SH-SY5Y (cell line): ENCODE results near the gene INO80.

Source experiments
- GATA2 ChIP-seq: IDR thresholded peaks from 2 replicates; pipeline ENCODE4 v1.6.1; 2011; ENCODE audit warnings: mild to moderate bottlenecking, low read depth, low read length
- GATA3 ChIP-seq: IDR thresholded peaks from 2 replicates; pipeline ENCODE4 v1.6.1; 2011; ENCODE audit warnings: low read depth, mild to moderate bottlenecking, low read length, moderate library complexity

Gene INO80

DNA sequence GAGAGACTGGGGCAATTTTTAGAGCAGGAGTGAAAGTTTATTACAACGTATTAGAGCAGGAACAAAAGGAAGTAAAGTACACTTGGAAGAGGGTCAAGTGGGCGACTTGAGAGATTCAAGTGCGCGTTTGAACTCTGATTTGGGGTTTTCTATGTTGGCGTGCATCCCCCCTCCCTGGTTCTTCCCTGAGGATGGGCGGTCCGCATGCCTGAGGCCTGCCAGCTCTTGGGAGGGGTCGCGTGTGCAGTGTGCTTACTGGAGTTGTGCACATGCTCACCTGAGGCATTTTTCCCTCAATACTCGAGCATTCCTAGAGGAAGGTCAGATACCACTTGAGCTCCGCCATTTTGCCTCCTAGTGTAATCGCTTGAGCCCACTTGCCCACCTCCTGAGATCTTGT lies 173.2 kb downstream of the INO80 start:
- no peak for TF ChIP-seq GATA3
- TF ChIP-seq GATA2, result no peak

DNA sequence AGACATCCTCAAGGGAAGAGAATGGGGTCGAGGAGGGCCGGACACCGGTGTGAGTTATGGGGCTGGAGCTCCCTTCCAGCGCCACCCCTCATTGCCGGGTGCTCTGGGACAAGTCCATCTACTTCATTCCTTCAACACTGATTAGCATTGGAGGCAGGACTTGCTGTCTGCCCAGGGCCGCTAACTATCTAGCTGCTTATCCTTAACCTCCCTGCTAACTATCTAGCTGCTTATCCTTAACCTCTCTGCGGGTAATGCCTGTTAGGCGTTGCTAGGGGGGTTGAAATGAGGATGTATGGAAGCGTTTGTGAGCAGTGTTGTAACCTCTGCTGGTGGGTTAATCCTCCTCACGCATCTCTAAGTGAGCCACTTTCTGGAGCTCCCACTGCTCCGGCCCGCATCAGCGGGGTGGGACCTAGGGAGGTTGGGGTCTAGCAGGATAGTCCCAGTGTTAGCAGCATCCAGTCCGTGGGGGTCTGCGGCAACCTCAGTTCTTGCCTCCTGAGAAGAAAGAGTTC lies 173.7 kb downstream of the INO80 start:
- TF ChIP-seq GATA2 (no peak), GATA3 (no peak)

DNA sequence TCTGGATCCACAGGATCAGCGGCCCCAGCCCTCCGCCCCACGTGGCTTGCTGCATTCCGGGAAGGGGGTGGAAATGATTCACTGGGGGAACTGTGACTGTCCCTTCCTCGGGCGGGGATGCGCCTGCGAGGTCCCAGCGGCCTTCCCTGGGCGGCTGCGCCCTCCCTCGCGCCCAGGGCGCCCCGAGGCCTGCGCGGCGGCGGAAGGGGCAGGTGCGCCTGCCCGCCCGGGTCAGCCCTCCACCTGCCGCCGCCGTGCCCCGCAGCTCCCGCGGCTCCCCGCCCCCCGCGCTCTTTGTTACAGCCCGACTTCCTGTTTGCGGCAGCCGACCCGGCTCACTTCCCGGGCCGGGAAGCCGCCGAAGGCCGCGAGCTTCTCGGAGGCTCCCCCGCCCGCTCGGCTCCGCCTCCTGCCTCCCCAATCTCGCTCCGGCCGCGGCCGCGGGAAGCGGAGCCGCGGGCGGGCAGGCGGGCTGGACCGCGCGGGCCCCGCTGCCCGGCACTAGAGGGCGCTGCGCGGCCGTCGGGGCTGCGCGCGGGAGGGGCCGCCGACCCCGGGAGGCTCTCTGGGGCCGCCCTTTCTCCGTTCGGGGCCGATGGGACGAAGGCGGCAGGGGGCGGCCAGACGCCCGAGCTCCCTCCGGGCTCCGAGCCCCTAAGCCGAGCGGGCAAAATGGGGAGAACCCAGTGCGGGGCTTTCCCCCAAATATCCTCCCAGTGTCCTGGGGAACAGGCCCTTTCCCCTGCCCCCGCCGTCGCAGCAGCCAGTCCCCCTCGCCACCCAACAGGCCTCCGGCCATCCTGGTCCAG lies 174.3 kb downstream of the INO80 start:
- TF ChIP-seq GATA3 (no peak), GATA2 (no peak)

DNA sequence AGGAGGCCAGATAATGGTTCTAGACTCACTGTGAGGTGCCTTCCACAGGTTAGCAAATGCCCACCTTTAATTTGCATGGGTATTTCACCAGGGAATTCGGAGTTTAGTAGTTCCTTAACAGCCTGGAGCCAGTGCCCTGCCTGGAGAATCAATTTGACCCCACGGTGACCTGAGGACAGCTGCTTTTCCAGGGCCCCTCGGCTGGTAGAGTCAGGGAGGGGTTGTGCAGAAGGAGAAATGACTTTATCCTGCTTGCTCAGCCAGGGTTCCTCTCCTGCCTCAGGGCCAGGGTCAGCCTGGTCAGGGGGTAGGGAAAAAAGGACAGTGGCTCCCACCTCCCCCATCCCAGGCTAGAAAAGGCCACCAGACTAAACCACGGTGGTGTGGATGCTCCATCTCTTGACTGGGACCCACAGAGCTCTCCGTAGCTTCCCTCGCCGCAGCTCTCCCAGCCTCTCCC lies 175.0 kb downstream of the INO80 start:
- TF ChIP-seq GATA2 (no peak), GATA3 (no peak)

DNA sequence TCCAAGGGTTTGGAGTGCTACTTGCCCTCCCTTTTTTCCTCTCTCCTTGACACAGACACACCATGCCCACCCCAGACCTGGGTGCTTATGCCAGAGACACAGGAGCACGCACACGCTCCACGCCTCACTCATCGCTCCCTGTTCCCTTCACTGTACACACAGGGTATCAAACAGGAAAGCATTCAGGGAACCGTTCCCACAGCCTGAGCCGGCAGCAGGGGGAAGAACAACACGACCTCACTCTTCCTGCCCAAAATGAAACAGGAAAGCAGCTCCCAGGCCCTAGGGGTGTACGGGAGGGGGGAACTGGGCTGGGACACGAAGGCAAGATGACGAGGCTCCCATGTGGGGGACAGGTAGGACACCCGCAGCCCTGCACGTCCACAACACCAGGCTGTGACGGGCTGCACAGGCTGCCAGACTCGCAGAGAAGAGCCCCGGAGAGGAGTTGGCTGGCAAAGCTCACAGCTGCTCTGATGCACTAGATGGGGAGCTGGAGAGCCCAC lies 175.7 kb downstream of the INO80 start:
- no peak for TF ChIP-seq GATA2
- TF ChIP-seq GATA3, result no peak

DNA sequence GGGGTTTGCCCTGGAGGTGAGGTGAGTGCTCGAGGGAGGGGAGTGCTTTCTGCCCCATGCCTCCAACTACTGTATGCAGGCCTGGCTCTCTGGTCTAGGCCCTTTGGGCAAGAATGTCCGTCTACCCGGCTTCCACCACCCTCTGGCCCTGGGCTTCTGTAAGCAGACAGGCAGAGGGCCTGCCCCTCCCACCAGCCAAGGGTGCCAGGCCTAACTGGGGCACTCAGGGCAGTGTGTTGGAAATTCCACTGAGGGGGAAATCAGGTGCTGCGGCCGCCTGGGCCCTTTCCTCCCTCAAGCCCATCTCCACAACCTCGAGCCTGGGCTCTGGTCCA lies 177.6 kb downstream of the INO80 start:
- TF ChIP-seq GATA3 (no peak), GATA2 (no peak)

DNA sequence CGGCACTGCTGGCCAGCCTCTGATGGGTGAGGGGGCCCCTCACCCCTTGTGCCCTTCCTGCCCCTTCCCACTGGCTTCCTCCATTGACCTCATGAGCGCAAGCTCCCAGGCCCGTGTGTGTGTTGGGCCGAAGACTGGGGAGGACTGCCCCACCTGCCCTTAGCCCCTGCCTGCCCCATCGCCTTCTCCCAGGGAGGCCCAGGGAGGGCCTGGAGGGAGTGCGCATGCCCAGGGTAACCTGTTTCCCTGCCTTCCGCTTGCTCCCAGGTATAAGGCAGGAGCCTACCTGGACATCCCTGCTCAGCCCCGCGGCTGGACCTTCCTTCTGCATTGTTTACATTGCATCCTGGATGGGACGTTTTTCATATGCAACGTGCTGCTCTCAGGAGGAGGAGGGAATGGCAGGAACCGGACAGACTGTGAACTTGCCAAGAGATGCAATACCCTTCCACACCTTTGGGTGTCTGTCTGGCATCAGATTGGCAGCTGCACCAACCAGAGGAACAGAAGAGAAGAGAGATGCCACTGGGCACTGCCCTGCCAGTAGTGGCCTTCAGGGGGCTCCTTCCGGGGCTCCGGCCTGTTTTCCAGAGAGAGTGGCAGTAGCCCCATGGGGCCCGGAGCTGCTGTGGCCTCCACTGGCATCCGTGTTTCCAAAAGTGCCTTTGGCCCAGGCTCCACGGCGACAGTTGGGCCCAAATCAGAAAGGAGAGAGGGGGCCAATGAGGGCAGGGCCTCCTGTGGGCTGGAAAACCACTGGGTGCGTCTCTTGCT lies 178.1 kb downstream of the INO80 start:
- TF ChIP-seq GATA3 (no peak), GATA2 (no peak)

DNA sequence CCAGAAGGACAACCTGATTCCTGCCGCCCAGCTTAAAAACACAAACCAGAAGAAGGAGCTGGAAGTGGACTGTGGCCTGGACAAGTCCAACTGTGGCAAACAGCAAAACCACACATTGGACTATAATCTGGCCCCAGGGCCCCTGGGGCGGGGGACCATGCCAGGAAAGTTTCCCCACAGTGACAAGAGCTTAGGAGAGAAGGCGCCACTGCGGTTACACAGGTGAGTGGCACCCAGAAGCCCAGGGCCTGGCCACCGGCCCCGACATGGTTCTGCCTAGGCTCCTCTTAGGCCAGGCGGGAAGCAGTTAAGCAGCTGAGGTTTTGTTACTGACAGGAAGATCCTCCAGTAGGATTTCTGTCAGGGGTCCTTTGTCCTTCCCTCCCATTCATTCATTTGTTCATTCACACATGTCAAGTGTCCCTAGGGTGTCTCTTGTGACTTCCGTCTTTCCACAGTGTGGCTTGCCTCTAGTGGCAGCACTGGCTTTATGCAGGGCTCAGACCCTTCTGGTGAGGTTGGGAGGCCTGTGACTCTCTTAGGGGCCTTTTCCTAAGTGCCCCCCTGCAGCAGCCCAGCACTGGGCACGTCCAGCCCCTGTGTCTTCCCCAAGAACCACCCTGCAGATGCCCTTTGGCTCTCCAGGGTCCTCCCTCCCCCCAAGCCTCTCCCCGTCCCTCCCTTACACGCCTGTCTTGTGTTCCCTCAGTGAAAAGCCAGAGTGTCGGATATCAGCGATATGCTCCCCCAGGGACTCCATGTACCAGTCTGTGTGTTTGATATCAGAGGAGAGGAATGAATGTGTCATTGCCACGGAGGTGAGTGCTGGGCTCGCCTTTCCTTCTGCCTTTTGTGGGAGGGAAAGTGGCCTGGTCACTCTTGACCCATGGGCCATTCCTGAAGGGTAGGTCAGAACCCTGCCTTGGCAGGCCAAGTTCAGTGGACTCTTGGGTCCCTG lies 179.1 kb downstream of the INO80 start:
- no peak for TF ChIP-seq GATA3

DNA sequence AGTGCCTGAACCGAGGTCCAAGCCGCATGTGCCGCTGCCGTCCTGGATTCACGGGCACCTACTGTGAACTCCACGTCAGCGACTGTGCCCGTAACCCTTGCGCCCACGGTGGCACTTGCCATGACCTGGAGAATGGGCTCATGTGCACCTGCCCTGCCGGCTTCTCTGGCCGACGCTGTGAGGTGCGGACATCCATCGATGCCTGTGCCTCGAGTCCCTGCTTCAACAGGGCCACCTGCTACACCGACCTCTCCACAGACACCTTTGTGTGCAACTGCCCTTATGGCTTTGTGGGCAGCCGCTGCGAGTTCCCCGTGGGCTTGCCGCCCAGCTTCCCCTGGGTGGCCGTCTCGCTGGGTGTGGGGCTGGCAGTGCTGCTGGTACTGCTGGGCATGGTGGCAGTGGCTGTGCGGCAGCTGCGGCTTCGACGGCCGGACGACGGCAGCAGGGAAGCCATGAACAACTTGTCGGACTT lies 179.8 kb downstream of the INO80 start:
- TF ChIP-seq GATA2 (no peak), GATA3 (no peak)

DNA sequence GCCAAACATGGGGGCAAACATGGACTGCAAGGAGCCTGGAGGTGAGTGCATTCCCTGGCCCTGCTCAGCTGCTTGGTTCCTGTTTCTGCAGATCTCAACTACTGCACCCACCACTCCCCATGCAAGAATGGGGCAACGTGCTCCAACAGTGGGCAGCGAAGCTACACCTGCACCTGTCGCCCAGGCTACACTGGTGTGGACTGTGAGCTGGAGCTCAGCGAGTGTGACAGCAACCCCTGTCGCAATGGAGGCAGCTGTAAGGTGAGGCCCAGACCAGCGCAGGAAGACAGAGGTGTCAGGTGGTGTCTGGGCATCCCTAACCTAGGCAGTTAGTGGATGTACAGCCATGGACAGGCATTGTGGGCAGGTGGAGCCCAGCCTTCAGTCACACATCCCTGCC lies 181.6 kb downstream of the INO80 start:
- no peak for TF ChIP-seq GATA3

DNA sequence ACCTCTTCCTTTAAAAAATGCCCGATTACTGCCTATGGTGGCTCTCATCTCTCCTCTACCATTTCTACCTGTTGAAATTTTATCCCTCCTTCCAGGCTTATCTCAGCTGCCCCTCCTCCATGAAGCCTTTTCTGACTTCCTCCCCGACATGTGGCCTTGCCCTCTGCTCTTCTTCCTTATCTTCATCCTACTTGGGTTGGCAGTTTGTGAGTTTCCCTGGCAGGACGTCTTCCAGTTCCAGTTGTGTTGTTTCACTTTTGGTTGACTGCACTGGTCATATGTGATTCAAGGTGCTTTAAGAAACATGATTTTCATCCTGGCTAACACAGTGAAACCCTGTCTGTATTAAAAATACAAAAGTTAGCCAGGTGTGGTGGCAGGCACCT lies 182.6 kb downstream of the INO80 start:
- TF ChIP-seq GATA3 (no peak), GATA2 (no peak)

DNA sequence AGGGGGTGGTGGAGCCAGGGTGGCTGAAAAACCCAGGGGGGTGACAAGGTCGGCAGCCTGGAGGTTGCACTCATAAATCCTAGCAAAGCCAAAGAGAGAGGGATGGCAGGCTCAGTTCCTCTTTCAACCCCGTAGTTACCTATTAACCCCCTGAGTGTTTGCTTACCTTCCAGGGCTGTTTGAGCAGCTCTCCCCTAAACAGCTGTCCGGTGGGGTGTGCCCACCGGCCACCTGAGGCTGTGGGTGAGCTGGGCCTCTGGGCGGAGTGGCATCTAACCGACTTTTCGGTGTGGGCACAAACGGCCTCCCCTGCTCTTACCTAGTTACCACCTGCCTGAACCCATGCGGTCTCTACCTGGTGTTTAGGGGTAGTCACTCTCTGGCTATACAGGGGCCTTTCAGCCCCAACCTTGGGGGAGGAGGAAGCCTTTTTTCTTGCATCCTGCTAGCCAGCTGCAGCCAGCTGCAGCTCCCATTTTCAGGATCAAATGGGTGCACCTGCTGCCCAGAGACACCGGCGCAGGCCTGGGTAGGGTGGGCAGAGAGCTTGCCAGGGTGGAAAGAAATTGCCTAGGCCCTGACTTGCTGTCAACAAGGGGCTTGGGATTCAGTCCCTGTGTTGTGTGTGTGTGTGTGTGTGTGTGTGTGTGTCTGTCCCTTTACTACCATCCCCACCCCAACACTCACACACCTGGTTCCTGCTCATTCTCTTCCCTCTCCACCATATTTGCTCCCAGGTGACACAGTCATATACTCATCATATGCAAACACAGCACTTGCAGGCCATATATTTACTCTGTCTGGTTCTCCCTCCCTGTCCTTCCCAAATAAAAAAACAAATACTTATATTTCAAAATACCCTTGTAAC lies 183.2 kb downstream of the INO80 start:
- TF ChIP-seq GATA2 (no peak), GATA3 (no peak)

DNA sequence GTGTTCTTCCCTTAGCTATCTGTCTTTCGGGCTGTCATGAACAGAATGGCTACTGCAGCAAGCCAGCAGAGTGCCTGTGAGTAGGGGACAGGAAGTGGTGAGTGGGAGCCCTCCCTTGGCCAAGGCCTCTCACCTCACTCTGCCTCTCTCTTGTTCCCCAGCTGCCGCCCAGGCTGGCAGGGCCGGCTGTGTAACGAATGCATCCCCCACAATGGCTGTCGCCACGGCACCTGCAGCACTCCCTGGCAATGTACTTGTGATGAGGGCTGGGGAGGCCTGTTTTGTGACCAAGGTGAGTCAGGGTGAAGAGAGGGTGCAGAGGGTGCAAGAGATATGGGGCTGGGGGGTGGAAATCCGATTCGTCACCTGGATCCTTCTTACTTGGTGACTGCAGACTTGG lies 183.9 kb downstream of the INO80 start:
- no peak for TF ChIP-seq GATA3
- no peak for TF ChIP-seq GATA2
